GM20000 (cell line): Measurements from ENCODE around the gene NHSL2.
"Not testable (repeated sequence)": the region's sequence is repeated elsewhere in the genome, so short reads cannot be mapped to it uniquely, and the experiment has no call there.

Experiments
- DNase-seq: peaks from one replicate; pipeline ENCODE4 v3.0.0; 2012; ENCODE audit warnings: low spot score
- CTCF ChIP-seq: IDR thresholded peaks from 2 replicates; pipeline ENCODE4 v1.5.1; 2012; ENCODE audit warnings: mild to moderate bottlenecking, control low read depth; ENCODE audit errors: extremely low read depth, missing control alignments

Gene NHSL2

GRCh38 chrX:72051589-72051988, 140.9 kb downstream of the NHSL2 start:
- no peak for DNase-seq
- TF ChIP-seq CTCF: no peak

- TF ChIP-seq CTCF: no peak
- no peak for DNase-seq
Measured at GRCh38 chrX:72052415-72053090, 141.9 kb downstream of the NHSL2 start.

DNA sequence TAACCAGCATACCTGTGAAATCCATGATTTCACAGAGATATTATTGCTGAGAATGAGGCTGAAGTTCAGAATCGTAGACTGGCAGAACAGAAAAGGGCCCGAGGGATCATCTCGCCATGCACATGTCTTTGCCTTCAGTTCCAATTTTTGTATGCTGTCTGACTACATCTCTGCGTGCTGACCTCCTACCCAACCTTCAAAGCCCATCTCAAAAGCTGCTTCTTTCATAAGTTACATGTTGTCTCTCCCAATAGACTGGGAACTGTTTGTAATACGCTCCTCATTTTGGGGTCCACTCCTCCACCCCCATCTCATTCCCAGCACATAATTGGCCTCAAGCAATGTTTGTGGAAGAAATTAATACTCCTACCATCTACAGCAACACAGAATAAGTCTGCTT, 142.9 kb downstream of the NHSL2 start:
- TF ChIP-seq CTCF: no peak
- no peak for DNase-seq

DNA sequence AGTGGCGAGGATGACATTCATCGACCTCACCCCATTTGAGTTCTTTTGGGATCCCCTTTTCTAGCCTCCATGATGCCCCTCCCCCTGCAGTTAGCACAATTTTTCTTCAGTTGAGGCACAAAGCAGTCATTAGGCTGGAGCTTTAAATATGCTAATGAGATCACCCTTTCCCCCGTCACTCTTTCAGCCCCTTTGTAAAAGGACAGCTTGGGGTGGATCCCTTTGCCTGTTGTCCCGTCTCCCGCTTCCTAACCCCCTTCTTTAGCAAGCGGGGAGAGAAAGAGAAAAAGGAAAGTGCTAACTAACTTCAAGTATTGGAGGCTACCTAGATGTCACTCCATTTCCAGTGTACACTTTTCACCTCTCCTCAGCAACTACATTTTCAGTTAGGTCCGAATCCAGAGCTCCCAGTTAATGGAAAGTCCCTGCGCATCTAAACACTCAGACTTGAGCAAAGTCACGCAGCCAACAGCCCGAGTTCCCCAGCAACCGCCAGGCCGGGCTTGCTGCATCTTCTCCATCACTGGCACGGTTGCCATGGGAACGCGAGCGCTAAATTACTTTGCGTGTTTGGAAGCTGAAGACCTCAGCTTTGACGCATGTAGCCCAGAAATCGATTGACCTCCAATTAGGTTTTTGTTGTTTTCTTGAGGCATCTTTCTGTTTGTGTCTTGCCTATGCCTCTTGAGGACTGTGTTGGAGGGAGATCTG, 144.3 kb downstream of the NHSL2 start:
- no peak for DNase-seq
- no peak for TF ChIP-seq CTCF

DNA sequence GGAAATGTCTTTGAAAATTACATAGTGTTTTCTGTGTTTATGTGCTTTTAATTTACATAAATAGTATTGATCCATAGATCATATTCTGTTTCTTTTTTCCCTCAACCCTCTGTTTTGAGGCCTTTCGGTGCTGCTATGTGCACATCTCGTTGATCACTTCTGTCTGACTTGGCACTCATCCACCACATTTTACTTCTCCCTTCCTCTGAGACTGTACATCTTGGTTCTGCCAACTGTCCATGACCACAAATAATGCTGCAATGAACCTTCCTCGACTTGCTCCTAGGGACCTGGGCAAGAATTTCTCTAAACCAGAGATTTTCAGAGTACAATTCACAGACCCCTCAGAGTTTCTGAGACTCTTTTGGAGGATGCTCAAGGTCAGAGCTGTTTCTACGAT, 146.7 kb downstream of the NHSL2 start:
- no peak for DNase-seq
- TF ChIP-seq CTCF: no peak

GRCh38 chrX:72057849-72058248, 147.2 kb downstream of the NHSL2 start:
- no peak for TF ChIP-seq CTCF
- no peak for DNase-seq

DNA sequence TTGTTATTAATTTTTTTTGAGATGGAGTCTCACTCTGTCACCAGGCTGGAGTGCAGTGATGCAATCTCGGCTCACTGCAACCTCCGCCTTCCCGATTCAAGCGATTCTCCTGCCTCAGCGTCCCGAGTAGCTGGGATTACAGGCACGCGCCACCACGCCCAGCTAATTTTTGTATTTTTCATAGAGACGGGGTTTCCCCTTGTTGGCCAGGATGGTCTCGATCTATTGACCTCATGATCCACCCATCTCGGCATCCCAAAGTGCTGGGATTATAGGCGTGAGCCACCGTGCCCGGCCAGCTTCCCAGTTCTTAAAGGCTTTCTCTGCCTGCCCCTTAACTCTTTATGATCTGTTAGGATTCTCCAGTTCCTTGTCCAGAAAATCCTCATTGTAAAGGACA, 147.7 kb downstream of the NHSL2 start:
- not testable (repeated sequence) for DNase-seq
